Thoracic aorta (tissue), 2 donors: ENCODE results near the gene TMEM208. TPM values are rescaled to one million over a fixed set of nuclear protein-coding genes. Genes with fewer than 3 reads are reported as not detected.

ENCODE experiments used
- ATAC-seq: fragments of 150-250 bp; one replicate; pipeline ENCODE4 v1.8.0; 2017; ENCODE audit warnings: low read depth; ENCODE audit not compliant: insufficient number of reproducible peaks, low FRiP score
- DNase-seq: peaks from one replicate; pipeline ENCODE4 v3.0.0-alpha.2; 2020; ENCODE audit warnings: low spot score
- H3K27ac ChIP-seq, 2 donors: fragments of 200-600 bp; sonication (generic); 1 replicate in 1 of 2; 2 replicates in 1 of 2; pipeline ENCODE4 v1.5.1; 2016; ENCODE audit warnings: mild to moderate bottlenecking in 2 of 2, moderate library complexity in 2 of 2
- H3K27me3 ChIP-seq: fragments of 200-600 bp; sonication (generic); replicated peaks from 2 replicates; pipeline ENCODE4 v1.6.0; 2016; ENCODE audit warnings: mild to moderate bottlenecking; ENCODE audit not compliant: insufficient read depth
- H3K36me3 ChIP-seq: fragments of 200-600 bp; sonication (generic); one replicate; pipeline ENCODE4 v1.5.1; 2016
- H3K4me1 ChIP-seq, 2 donors: fragments of 200-600 bp; sonication (generic); 1 replicate in 1 of 2; 2 replicates in 1 of 2; pipeline versions ENCODE4 v1.5.1 to v1.6.0; 2016; ENCODE audit warnings: low read depth in 2 of 2, mild to moderate bottlenecking in 1 of 2; ENCODE audit not compliant: control insufficient read depth in 1 of 2
- H3K4me3 ChIP-seq: fragments of 200-600 bp; sonication (generic); 2 replicates; pipeline ENCODE4 v1.5.1; 2016; ENCODE audit warnings: mild to moderate bottlenecking
- H3K9me3 ChIP-seq: fragments of 200-600 bp; sonication (generic); 2 replicates; pipeline ENCODE4 v1.5.1; 2016
- total RNA-seq, 2 donors: library from RNA; depleted of rRNA; stranded (reverse); fragments of >200 nt; gene quantifications; one replicate each; pipeline versions ENCODE4 v1.1.0 to v1.2.3, GENCODE V29; 2016
- TF ChIP-seq, protein P1 (sequence below): fragments of 200-600 bp; sonication (generic); IDR thresholded peaks from one replicate; pipeline ENCODE4 v1.5.1; 2019; ENCODE audit warnings: antibody characterized with exemption

TMEM208 gene
- total RNA-seq, 2 donors from 2014 or later: 21.2 to 32.2 TPM

DNA sequence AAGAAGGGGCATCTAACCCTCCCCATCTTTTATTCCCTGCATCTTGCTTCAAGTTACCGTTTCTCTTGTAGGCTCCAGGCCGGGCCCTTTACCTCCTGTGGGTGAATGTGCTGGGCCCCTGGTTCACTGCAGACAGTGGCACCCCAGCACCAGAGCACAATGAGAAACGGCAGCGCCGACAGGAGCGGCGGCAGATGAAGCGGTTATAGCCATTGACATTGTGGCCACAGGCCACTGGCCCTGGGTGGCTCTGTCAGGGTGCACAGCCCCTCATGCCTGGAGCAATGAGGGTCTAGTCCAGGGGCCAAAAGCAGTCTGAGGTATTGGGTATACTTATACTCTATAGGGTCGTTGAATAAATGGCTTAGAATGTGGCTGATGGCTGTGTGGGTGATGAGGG lies 2.0 kb downstream of the TMEM208 start:
- no peak for ATAC-seq

DNA sequence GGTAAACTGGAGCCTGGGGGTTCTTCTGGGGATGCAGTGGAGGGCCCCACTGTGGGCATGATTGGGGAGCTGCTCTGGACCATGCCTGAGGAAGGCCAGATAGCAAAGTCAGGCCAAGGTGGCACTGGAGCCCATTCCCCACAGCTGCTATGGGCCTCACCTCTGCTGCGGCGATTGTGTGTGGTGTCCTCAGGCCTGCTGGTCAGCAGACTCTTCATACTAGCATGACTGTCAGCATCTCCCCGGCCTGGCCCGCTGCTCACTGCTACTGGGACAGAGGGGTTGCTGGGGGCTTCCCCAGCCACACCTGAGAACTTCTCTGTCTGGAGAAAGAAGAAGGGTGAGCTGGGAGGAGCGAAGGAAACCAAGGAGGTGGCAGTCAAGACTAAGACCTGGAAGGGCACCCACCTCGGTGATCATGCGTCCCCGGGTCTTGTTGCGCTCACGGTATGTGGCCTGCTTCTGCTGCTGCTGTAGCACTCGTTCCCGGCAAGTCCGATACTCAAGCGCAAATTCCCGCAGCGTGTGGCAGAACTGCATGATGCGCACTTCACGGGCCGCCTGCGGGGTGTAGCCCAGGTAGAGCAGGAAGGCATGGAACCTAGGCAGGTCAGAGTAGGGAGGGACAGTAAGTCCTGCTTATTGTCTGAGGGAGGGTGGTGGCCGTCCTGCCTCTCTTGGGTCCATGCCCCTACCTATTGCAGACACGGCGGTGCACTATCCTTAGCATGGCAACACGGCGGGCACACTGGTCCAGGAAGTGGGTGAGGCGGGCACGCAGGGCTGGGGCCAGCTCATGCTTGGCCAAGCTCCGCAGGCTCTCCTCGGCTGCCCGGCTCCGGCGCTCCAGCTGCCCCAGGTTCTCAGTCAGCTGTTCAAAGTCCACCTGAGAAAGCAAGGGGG lies 3.2 kb downstream of the TMEM208 start:
- H3K4me1 ChIP-seq: peaks cover 9 to 16% of the 10 kb centered on the region in 2 donors
- H3K4me3 ChIP-seq: no peak overlapping the region
- no peaks in the 10 kb centered on the region for H3K27me3 ChIP-seq
- H3K27ac ChIP-seq: no peak overlapping the region
- peaks cover 38% of the 10 kb centered on the region for H3K36me3 ChIP-seq
- DNase-seq (no peak), ATAC-seq (no peak)
- TF ChIP-seq, protein P1, sequence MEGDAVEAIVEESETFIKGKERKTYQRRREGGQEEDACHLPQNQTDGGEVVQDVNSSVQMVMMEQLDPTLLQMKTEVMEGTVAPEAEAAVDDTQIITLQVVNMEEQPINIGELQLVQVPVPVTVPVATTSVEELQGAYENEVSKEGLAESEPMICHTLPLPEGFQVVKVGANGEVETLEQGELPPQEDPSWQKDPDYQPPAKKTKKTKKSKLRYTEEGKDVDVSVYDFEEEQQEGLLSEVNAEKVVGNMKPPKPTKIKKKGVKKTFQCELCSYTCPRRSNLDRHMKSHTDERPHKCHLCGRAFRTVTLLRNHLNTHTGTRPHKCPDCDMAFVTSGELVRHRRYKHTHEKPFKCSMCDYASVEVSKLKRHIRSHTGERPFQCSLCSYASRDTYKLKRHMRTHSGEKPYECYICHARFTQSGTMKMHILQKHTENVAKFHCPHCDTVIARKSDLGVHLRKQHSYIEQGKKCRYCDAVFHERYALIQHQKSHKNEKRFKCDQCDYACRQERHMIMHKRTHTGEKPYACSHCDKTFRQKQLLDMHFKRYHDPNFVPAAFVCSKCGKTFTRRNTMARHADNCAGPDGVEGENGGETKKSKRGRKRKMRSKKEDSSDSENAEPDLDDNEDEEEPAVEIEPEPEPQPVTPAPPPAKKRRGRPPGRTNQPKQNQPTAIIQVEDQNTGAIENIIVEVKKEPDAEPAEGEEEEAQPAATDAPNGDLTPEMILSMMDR: no peak
- no peaks in the 10 kb centered on the region for H3K9me3 ChIP-seq

More for the DNA sequence above, 2.0 kb downstream of the TMEM208 start:
- no peaks in the 10 kb centered on the region for H3K9me3 ChIP-seq
- TF ChIP-seq, protein P1: no peak
- DNase-seq: no peak
- no peak overlapping the region for H3K4me3 ChIP-seq
- peaks cover 9 to 16% of the 10 kb centered on the region in 2 donors for H3K4me1 ChIP-seq
- H3K27ac ChIP-seq: no peak overlapping the region
- H3K27me3 ChIP-seq: no peaks in the 10 kb centered on the region
- H3K36me3 ChIP-seq: peaks cover 38% of the 10 kb centered on the region

DNA sequence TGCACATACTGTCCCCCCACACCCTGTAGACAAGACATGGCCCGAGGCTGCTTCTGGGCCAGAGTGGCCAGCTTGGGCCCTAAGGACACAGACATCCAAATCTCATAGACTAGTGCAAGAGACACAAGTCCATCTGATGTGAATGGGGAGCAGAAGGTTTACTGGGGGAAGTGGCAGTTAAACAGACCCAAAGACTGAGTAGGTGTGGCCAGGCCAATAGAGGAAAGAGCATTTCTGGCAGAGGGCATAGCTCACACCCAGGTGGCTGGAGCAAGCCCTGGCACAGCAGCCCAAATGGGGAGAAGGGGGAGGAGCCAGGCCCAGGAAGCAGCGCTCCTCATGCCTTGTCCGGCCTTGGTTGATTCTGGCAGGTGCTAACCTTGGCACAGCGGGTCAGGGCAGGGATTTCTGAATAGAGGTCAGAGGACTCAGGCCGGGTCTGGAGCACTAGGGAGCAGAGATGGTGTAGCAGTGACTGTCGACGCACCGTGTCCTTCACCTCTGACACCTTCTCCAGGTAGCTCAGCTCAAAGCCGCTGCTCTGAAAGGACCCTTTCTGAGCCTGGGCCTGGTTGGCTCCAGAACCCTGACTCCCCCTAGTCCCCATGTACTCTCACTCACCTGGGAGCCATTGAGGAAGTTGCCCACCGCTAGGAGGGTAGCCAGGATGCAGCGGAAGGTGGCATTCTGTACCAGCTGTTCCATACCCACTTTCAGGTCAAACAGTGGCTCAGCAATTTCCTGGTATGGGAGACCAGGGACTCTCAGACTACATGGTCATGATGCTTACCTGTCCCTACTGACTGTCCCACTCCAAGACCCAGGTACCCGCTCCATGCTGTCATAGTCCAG lies 4.1 kb downstream of the TMEM208 start:
- no peak for ATAC-seq
- H3K4me3 ChIP-seq: no peak overlapping the region
- TF ChIP-seq, protein P1: no peak
- H3K9me3 ChIP-seq: no peaks in the 10 kb centered on the region
- DNase-seq: no peak
- H3K4me1 ChIP-seq: peaks cover 8 to 13% of the 10 kb centered on the region in 2 donors
- H3K27ac ChIP-seq: no peak overlapping the region
- no peaks in the 10 kb centered on the region for H3K27me3 ChIP-seq
- H3K36me3 ChIP-seq: peaks cover 45% of the 10 kb centered on the region

DNA sequence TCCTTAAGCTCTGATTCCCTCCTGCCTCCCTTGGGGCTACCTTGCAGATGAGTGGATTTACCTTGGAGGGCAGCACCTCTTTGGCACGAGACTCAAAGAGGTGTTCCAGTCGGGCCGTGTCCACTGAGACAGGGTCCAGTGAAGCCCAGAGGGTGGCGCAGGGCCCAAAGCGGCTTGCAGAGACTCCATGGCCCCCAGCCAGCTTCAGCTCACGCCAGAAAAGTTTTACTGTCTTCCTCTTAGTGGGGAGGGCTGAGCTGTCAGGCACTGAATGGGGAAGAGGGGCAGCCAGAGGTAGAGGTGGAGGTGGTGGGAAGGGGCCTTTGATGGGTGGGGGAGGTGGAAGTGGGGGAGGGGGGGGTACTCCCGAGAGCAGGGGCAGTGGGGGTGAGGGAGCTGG lies 6.7 kb downstream of the TMEM208 start:
- no peaks in the 10 kb centered on the region for H3K27me3 ChIP-seq
- no peaks in the 10 kb centered on the region for H3K9me3 ChIP-seq
- H3K4me3 ChIP-seq: no peak overlapping the region
- DNase-seq (no peak), ATAC-seq (no peak)
- H3K4me1 ChIP-seq: no peaks in the 10 kb centered on the region
- TF ChIP-seq, protein P1: no peak
- H3K36me3 ChIP-seq: peaks cover 66% of the 10 kb centered on the region
- H3K27ac ChIP-seq: no peak overlapping the region

DNA sequence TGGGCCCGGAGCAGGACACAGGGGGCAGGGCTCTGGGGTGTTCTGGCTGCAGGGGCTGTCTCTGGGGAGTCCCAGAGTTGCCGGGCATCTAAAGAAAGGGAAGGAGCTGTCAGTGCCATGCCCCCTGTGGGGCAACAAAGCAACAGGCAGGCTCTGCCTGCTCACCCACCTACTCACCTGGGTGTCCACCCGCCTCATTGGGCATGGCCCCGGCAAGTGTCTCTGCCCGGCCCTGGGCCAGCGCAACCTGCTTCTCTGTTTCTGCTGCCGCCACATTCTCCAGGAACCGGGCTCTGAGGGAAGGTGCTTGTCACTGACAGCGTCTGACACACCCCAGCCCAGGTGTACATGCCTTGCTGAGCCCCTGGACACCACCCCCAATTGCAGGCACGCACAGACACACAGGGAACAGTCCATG lies 7.3 kb downstream of the TMEM208 start:
- ATAC-seq (no peak), DNase-seq (no peak)
- no peak overlapping the region for H3K27ac ChIP-seq
- no peaks in the 10 kb centered on the region for H3K9me3 ChIP-seq
- no peaks in the 10 kb centered on the region for H3K27me3 ChIP-seq
- no peaks in the 10 kb centered on the region for H3K4me1 ChIP-seq
- H3K4me3 ChIP-seq: no peak overlapping the region
- TF ChIP-seq, protein P1: no peak
- H3K36me3 ChIP-seq: peaks cover 66% of the 10 kb centered on the region
